Measurements from ENCODE around the gene GLYR1. TPM values are rescaled to one million over a fixed set of nuclear protein-coding genes. Genes with fewer than 3 reads are reported as not detected.

The GLYR1 gene
- total and polyA plus RNA-seq, 2 donors from 2014 or later: 47.9 to 119 TPM

GRCh38 chr16:4778050-4778392, 69.1 kb downstream of the GLYR1 start:
- H3K4me1 ChIP-seq (ENCODE audit: control insufficient read depth in 2 of 3, insufficient read depth in 2 of 3, low read depth in 1 of 3, low read length in 3 of 3): no peaks in the 10 kb centered on the region
- DNase-seq (no peak), FAIRE-seq (no peak)
- no peak overlapping the region for H3K27ac ChIP-seq (ENCODE audit: low read depth in 2 of 2, low read length in 2 of 2)
- H3K9ac ChIP-seq (ENCODE audit: low read length in 3 of 3): no peak overlapping the region
- H3K9me3 ChIP-seq (ENCODE audit: control insufficient read depth in 2 of 3, insufficient read depth in 1 of 3, low read length in 3 of 3): no peaks in the 10 kb centered on the region
- TF ChIP-seq, protein P1, sequence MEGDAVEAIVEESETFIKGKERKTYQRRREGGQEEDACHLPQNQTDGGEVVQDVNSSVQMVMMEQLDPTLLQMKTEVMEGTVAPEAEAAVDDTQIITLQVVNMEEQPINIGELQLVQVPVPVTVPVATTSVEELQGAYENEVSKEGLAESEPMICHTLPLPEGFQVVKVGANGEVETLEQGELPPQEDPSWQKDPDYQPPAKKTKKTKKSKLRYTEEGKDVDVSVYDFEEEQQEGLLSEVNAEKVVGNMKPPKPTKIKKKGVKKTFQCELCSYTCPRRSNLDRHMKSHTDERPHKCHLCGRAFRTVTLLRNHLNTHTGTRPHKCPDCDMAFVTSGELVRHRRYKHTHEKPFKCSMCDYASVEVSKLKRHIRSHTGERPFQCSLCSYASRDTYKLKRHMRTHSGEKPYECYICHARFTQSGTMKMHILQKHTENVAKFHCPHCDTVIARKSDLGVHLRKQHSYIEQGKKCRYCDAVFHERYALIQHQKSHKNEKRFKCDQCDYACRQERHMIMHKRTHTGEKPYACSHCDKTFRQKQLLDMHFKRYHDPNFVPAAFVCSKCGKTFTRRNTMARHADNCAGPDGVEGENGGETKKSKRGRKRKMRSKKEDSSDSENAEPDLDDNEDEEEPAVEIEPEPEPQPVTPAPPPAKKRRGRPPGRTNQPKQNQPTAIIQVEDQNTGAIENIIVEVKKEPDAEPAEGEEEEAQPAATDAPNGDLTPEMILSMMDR (IDR thresholded peaks at IDR 0.05; ENCODE audit: borderline replicate concordance, extremely low read depth, insufficient read depth): no peak
- no peaks in the 10 kb centered on the region for H3K27me3 ChIP-seq (ENCODE audit: control insufficient read depth, insufficient read depth, low read length)
- intact Hi-C loops (cut with DNase I): no loop called here
- no peak overlapping the region for H3K4me3 ChIP-seq (ENCODE audit: low read length in 3 of 3)
- H3K36me3 ChIP-seq (ENCODE audit: control insufficient read depth in 2 of 3, insufficient read depth in 3 of 3, low read length in 3 of 3): no peaks in the 10 kb centered on the region

DNA sequence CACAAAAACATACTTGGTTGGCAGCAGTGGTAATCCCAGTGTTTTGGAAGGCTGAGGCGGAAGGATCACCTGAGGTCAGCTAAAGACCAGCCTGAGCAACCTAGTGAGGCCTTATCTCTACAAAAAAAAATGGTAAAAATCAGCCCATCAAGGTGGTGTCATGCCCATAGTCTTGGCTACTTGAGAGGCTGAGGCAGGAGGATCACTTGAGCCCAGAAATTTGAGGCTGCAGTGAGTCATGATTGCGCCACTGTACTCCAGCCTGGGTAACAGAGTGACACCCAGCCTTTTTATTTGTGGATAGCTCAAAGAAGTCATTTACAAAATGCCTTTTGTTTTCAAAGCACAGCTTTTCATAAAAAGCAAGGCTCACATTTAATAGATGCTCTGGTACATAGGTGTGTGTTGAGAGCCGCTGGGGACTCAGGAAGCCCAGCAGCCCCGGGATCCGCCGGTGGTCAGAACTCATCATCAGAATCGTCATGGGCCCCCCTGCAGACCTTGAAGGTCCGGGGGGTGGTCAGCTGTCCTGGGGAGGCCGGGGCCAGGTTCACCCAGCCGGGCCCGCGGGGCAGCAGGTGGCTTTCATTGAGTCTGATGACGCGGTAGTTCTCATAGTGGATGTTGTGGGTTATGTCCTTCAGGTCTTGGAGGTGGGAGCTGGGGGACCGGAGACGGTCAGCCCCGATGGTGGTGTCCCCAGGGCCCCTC, 69.6 kb downstream of the GLYR1 start:
- no peak overlapping the region for H3K9ac ChIP-seq (ENCODE audit: low read length in 3 of 3)
- intact Hi-C loops (cut with DNase I): no loop called here

GRCh38 chr16:4776141-4776705, 70.9 kb downstream of the GLYR1 start:
- no peaks in the 10 kb centered on the region for H3K4me1 ChIP-seq (ENCODE audit: control insufficient read depth in 2 of 3, insufficient read depth in 2 of 3, low read depth in 1 of 3, low read length in 3 of 3)
- H3K4me3 ChIP-seq (ENCODE audit: low read length in 3 of 3): no peak overlapping the region
- FAIRE-seq: no peak
- DNase-seq: no peak
- H3K9ac ChIP-seq (ENCODE audit: low read length in 3 of 3): no peak overlapping the region
- TF ChIP-seq, protein P1 (IDR thresholded peaks at IDR 0.05; ENCODE audit: borderline replicate concordance, extremely low read depth, insufficient read depth): no peak
- H3K36me3 ChIP-seq (ENCODE audit: control insufficient read depth in 2 of 3, insufficient read depth in 3 of 3, low read length in 3 of 3): no peaks in the 10 kb centered on the region
- no peak overlapping the region for H3K27ac ChIP-seq (ENCODE audit: low read depth in 2 of 2, low read length in 2 of 2)
- no peaks in the 10 kb centered on the region for H3K9me3 ChIP-seq (ENCODE audit: control insufficient read depth in 2 of 3, insufficient read depth in 1 of 3, low read length in 3 of 3)
- intact Hi-C loops (cut with DNase I): no loop called here
- no peaks in the 10 kb centered on the region for H3K27me3 ChIP-seq (ENCODE audit: control insufficient read depth, insufficient read depth, low read length)

More for the DNA sequence above, 69.6 kb downstream of the GLYR1 start:
- TF ChIP-seq, protein P1 (IDR thresholded peaks at IDR 0.05; ENCODE audit: borderline replicate concordance, extremely low read depth, insufficient read depth): no peak
- Histone ChIP-seq H3K36me3 (ENCODE audit: control insufficient read depth in 2 of 3, insufficient read depth in 3 of 3, low read length in 3 of 3) (no peaks in the 10 kb centered on the region), H3K27ac (ENCODE audit: low read depth in 2 of 2, low read length in 2 of 2) (no peak overlapping the region), H3K9me3 (ENCODE audit: control insufficient read depth in 2 of 3, insufficient read depth in 1 of 3, low read length in 3 of 3) (no peaks in the 10 kb centered on the region), H3K27me3 (ENCODE audit: control insufficient read depth, insufficient read depth, low read length) (no peaks in the 10 kb centered on the region), H3K4me3 (ENCODE audit: low read length in 3 of 3) (no peak overlapping the region), H3K4me1 (ENCODE audit: control insufficient read depth in 2 of 3, insufficient read depth in 2 of 3, low read depth in 1 of 3, low read length in 3 of 3) (no peaks in the 10 kb centered on the region)
- no peak for FAIRE-seq
- DNase-seq: no peak

All from kidney (tissue), 14 donors.